ENCODE data around the gene LUZP2.
"Not testable (repeated sequence)": the region's sequence is repeated elsewhere in the genome, so short reads cannot be mapped to it uniquely, and the experiment has no call there.

LUZP2 gene

GRCh38 chr11:24855951-24856350 lies 359.1 kb downstream of the LUZP2 start:
- Histone ChIP-seq H3K9ac (ENCODE audit: low read length) (no peak overlapping the region), H3K4me1 (ENCODE audit: control insufficient read depth, insufficient read depth, low read length) (no peaks in the 10 kb centered on the region), H3K4me3 (ENCODE audit: low read length) (no peak overlapping the region), H3K27me3 (ENCODE audit: control insufficient read depth, insufficient read depth, low read length) (no peaks in the 10 kb centered on the region), H3K9me3 (ENCODE audit: control insufficient read depth, low read length) (no peaks in the 10 kb centered on the region), H3K36me3 (ENCODE audit: control insufficient read depth, insufficient read depth, low read length) (no peaks in the 10 kb centered on the region)

DNA sequence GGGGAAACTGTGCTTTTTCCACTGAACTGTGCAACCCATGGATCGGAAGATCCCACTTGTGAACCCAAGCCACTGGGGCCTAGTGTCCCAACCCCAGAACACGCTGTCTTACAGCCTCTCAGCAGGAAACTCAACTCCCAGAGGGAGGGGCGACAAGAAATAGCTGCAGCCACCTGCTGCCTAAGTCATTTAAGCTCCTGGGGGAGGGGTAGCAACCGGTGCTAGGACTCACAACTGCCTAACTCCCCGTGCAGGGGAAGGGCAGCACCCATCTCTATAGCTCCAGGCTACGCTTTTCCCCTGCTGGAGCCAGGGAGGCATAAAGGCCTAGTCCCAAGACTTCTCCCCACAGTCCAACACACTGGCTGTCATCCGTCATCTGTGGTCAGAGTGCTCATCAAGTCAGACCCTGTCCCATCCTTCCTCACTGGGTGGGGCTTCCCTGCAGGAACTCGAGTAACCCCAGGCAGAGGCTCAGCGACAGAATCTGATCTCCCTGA lies 363.0 kb downstream of the LUZP2 start:
- no peak overlapping the region for H3K9ac ChIP-seq (ENCODE audit: low read length)
- H3K4me1 ChIP-seq (ENCODE audit: control insufficient read depth, insufficient read depth, low read length), result no peaks in the 10 kb centered on the region
- no peaks in the 10 kb centered on the region for H3K27me3 ChIP-seq (ENCODE audit: control insufficient read depth, insufficient read depth, low read length)
- peaks cover 4% of the 10 kb centered on the region for H3K9me3 ChIP-seq (ENCODE audit: control insufficient read depth, low read length)
- H3K4me3 ChIP-seq (ENCODE audit: low read length), result no peak overlapping the region
- H3K36me3 ChIP-seq (ENCODE audit: control insufficient read depth, insufficient read depth, low read length), result no peaks in the 10 kb centered on the region

DNA sequence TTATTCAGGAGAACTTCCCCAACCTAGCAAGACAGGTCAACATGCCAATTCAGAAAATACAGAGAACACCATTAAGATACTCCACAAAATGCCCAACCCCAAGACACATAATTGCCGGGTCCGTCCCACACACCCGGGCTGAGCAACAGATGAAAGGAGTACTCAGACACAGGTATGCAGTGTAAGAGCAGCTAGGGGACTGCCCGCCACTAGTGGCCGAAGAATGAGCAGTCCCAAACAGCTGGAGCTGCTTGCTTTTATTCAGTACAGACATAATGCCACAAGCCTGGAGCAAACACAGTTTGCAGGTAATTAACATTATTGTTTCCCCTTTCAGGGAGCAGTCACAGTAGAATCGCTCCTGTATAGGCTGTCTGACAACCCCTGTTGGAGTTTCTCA lies 364.6 kb downstream of the LUZP2 start:
- no peaks in the 10 kb centered on the region for H3K36me3 ChIP-seq (ENCODE audit: control insufficient read depth, insufficient read depth, low read length)
- no peaks in the 10 kb centered on the region for H3K4me1 ChIP-seq (ENCODE audit: control insufficient read depth, insufficient read depth, low read length)
- peaks cover 4% of the 10 kb centered on the region for H3K9me3 ChIP-seq (ENCODE audit: control insufficient read depth, low read length)
- H3K4me3 ChIP-seq (ENCODE audit: low read length), result no peak overlapping the region
- H3K9ac ChIP-seq (ENCODE audit: low read length), result no peak overlapping the region
- no peaks in the 10 kb centered on the region for H3K27me3 ChIP-seq (ENCODE audit: control insufficient read depth, insufficient read depth, low read length)

DNA sequence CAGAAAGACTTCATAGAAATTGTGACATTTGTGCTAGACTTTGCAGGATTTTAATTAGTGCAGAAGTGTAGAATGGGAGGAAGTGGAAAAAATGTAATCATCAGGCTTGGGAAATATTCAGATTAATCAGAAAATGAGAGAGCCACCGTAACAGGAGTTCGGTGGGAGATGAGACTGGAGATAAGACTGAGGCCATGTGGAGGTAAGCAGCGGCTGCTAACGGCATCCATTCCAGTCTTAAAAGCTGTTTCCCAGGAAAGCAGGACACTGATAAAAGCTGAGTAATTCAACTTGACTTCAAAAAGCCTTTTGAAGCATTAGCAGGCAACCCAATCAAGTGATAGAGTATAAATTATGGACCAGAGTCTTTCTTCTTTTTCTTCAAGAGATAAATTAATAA lies 369.9 kb downstream of the LUZP2 start:
- no peaks in the 10 kb centered on the region for H3K36me3 ChIP-seq (ENCODE audit: control insufficient read depth, insufficient read depth, low read length)
- H3K9ac ChIP-seq (ENCODE audit: low read length), result no peak overlapping the region
- peaks cover 4% of the 10 kb centered on the region for H3K9me3 ChIP-seq (ENCODE audit: control insufficient read depth, low read length)
- H3K27me3 ChIP-seq (ENCODE audit: control insufficient read depth, insufficient read depth, low read length), result no peaks in the 10 kb centered on the region
- no peak overlapping the region for H3K4me3 ChIP-seq (ENCODE audit: low read length)
- H3K4me1 ChIP-seq (ENCODE audit: control insufficient read depth, insufficient read depth, low read length), result no peaks in the 10 kb centered on the region

- H3K9ac ChIP-seq (ENCODE audit: low read length), result no peak overlapping the region
These were observed 373.2 kb downstream of the LUZP2 start for GRCh38 chr11:24870048-24870447.

DNA sequence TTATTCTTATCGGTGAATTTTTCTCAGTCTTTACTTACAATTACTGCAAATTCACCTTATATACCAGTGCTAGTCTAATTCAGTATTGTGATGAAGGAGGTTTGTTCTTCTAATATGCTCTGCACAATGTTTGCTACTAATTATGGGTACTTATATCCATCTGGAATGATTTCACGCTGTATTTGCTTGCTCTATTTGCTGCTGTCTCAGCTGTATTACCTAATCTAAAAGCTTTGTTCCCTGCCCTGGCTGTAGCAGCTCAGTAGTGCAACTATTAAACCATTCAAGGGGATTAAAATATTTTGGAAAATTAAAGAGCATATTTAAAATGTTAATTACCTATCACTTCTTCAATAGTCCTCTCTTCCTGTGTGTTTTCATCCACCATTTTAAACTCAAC lies 375.3 kb downstream of the LUZP2 start:
- no peak overlapping the region for H3K9ac ChIP-seq (ENCODE audit: low read length)
- no peak overlapping the region for H3K4me3 ChIP-seq (ENCODE audit: low read length)
- H3K9me3 ChIP-seq (ENCODE audit: control insufficient read depth, low read length), result no peaks in the 10 kb centered on the region
- no peaks in the 10 kb centered on the region for H3K27me3 ChIP-seq (ENCODE audit: control insufficient read depth, insufficient read depth, low read length)
- H3K4me1 ChIP-seq (ENCODE audit: control insufficient read depth, insufficient read depth, low read length), result no peaks in the 10 kb centered on the region
- H3K36me3 ChIP-seq (ENCODE audit: control insufficient read depth, insufficient read depth, low read length), result no peaks in the 10 kb centered on the region

More at GRCh38 chr11:24870048-24870447, 373.2 kb downstream of the LUZP2 start:
- H3K36me3 ChIP-seq (ENCODE audit: control insufficient read depth, insufficient read depth, low read length), result no peaks in the 10 kb centered on the region
- no peak overlapping the region for H3K4me3 ChIP-seq (ENCODE audit: low read length)
- H3K9me3 ChIP-seq (ENCODE audit: control insufficient read depth, low read length), result no peaks in the 10 kb centered on the region
- no peaks in the 10 kb centered on the region for H3K27me3 ChIP-seq (ENCODE audit: control insufficient read depth, insufficient read depth, low read length)
- H3K4me1 ChIP-seq (ENCODE audit: control insufficient read depth, insufficient read depth, low read length), result no peaks in the 10 kb centered on the region

DNA sequence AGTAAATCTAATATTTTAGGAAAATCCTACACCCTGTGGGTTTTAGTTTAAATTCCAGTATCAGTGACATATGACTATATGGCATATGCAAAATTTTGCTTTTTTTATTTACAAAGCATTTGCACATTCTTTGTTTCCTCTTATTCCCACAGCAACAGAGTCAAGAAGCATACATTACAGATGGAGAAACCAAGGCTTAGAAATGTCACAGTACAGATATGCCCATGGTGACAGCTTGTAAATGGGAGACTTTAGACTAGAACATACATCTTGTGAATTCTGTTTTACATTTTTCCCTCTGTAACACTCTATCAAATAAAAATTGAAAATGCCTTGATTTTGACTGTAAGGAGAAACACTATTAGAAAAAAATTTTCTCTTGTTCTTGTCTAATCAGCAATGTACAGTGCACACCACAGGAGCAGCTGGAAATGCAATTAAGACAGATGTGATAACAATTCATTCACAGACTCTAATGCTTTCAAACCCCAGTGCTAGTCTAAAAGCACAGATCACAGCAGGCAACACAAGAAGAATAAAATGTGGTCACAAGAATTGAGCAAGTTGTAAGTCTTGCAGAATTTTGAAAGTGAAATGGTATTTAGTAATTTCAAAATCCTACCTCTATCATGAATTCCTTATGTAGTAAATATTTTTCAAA lies 375.9 kb downstream of the LUZP2 start:
- H3K4me3 ChIP-seq (ENCODE audit: low read length), result no peak overlapping the region

DNA sequence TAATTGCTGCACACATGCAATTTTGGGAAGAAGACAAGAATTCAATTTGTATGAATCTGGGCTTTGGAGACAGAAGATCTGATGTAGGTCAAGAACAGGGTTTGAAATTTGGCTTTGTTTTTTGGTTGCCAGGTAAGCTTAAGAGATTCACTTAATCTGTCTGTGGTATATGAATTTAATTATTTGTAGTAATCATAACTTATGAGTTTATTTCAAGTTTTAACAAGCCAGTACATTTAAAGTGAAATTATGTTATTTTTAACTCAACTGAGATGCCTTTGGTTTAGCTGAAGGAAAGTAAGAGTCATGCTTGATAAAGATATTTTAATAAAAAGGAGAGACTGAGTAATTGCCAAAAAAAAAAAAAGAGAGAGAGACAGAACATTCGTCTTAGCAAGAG lies 384.1 kb downstream of the LUZP2 start:
- Histone ChIP-seq H3K4me3 (ENCODE audit: low read length) (no peak overlapping the region), H3K9me3 (ENCODE audit: control insufficient read depth, low read length) (no peaks in the 10 kb centered on the region), H3K36me3 (ENCODE audit: control insufficient read depth, insufficient read depth, low read length) (no peaks in the 10 kb centered on the region)

More for the DNA sequence above, 375.9 kb downstream of the LUZP2 start:
- no peak overlapping the region for H3K9ac ChIP-seq (ENCODE audit: low read length)
- H3K27me3 ChIP-seq (ENCODE audit: control insufficient read depth, insufficient read depth, low read length), result no peaks in the 10 kb centered on the region
- H3K36me3 ChIP-seq (ENCODE audit: control insufficient read depth, insufficient read depth, low read length), result no peaks in the 10 kb centered on the region
- H3K4me1 ChIP-seq (ENCODE audit: control insufficient read depth, insufficient read depth, low read length), result no peaks in the 10 kb centered on the region
- H3K9me3 ChIP-seq (ENCODE audit: control insufficient read depth, low read length), result no peaks in the 10 kb centered on the region

GRCh38 chr11:24885580-24886173 lies 388.8 kb downstream of the LUZP2 start:
- Histone ChIP-seq H3K27me3 (ENCODE audit: control insufficient read depth, insufficient read depth, low read length) (no peaks in the 10 kb centered on the region), H3K9me3 (ENCODE audit: control insufficient read depth, low read length) (no peaks in the 10 kb centered on the region), H3K36me3 (ENCODE audit: control insufficient read depth, insufficient read depth, low read length) (no peaks in the 10 kb centered on the region), H3K4me3 (ENCODE audit: low read length) (no peak overlapping the region), H3K9ac (ENCODE audit: low read length) (no peak overlapping the region), H3K4me1 (ENCODE audit: control insufficient read depth, insufficient read depth, low read length) (no peaks in the 10 kb centered on the region)

More for the DNA sequence above, 384.1 kb downstream of the LUZP2 start:
- H3K9ac ChIP-seq (ENCODE audit: low read length), result no peak overlapping the region
- H3K27me3 ChIP-seq (ENCODE audit: control insufficient read depth, insufficient read depth, low read length), result no peaks in the 10 kb centered on the region
- no peaks in the 10 kb centered on the region for H3K4me1 ChIP-seq (ENCODE audit: control insufficient read depth, insufficient read depth, low read length)

DNA sequence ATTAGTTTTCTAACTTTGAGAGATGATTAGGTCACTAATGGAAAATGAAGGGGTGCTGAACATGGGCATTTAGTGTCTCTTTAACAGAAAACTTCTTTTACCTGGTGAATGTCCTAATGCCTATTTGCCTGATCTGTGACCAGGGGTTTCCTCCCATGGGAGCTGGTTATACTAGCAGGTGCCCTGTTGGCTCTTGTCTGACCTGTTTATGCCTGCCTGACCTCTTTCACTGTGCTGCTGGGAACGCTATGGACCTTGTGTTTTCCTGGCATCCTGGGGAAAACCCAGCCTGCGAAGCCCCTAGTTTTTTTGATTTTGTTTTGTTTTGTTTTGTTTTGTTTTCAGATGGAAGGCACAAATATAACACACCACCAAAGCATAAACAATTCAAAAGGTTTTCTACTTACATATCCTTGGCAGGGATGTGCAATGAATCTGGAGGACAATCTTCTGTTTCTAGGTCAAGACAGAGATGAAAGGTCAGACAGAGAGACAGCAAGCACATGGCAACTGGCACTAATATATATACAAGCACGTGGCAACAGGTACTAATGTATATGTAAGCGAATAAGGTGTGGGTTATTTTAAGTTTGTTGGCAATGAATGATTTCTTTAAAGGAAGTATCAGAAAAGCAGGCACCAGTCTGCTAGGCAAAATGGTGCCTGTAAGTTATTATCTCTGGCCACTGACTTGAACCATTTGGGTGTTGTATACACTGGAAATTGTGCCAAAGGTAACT lies 390.2 kb downstream of the LUZP2 start:
- Histone ChIP-seq H3K9me3 (ENCODE audit: control insufficient read depth, low read length) (no peaks in the 10 kb centered on the region), H3K27me3 (ENCODE audit: control insufficient read depth, insufficient read depth, low read length) (no peaks in the 10 kb centered on the region), H3K4me3 (ENCODE audit: low read length) (no peak overlapping the region), H3K36me3 (ENCODE audit: control insufficient read depth, insufficient read depth, low read length) (no peaks in the 10 kb centered on the region), H3K9ac (ENCODE audit: low read length) (no peak overlapping the region), H3K4me1 (ENCODE audit: control insufficient read depth, insufficient read depth, low read length) (no peaks in the 10 kb centered on the region)

DNA sequence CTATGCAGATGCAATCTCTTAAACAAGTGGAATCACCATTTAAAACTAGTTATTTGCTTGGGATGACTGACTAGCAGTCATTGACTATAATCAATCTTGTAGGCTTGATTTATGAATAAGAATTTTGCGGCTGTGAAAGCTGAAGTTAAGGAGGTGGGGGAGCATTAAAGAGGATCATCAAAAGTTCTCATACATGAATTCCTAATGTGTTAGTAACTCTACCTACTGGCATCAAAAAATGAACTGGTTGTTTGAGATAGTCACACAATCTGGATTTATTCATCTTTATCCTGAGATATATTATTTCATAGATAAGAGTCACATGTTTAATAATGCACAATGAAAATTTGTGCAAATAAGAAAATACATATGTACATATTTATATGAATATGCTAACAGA lies 393.6 kb downstream of the LUZP2 start:
- Histone ChIP-seq H3K9me3 (ENCODE audit: control insufficient read depth, low read length) (no peaks in the 10 kb centered on the region), H3K4me1 (ENCODE audit: control insufficient read depth, insufficient read depth, low read length) (no peaks in the 10 kb centered on the region), H3K27me3 (ENCODE audit: control insufficient read depth, insufficient read depth, low read length) (no peaks in the 10 kb centered on the region), H3K36me3 (ENCODE audit: control insufficient read depth, insufficient read depth, low read length) (no peaks in the 10 kb centered on the region), H3K9ac (ENCODE audit: low read length) (no peak overlapping the region), H3K4me3 (ENCODE audit: low read length) (no peak overlapping the region)

DNA sequence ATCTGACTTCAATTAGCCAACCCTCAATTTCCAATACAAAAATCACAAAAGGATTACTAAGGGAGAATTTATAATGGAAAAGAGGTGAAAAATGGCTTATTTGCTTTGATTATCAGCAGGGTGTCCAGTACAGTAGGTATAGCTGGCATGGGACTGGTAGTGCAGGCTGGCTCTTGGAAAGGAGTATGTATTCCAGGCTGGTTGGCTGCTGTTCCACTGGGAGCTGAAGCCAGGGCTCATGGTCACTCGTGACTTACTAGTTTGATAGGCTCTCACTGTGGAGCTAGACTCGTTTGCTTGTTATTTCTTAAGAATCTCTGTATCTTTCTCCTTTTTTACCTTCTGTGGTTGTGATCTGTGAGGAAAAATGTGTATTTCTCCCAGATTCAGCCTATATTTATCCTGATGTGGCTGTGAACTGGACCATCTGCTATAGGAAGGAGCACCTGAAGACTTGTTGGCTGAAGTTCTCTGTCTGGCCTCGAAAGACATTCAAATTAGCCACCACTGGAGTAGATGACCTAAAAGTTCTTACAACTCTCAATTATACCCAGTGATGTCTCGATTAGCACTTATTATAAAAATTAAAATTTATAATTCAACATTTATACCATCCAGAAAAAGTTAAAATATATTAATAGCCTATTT lies 395.1 kb downstream of the LUZP2 start:
- H3K4me3 ChIP-seq (ENCODE audit: low read length); H3K9me3 ChIP-seq (ENCODE audit: control insufficient read depth, low read length); H3K36me3 ChIP-seq (ENCODE audit: control insufficient read depth, insufficient read depth, low read length); H3K4me1 ChIP-seq (ENCODE audit: control insufficient read depth, insufficient read depth, low read length); H3K9ac ChIP-seq (ENCODE audit: low read length); H3K27me3 ChIP-seq (ENCODE audit: control insufficient read depth, insufficient read depth, low read length): not testable (repeated sequence)
